GM19372 (cell line): ENCODE results near the gene OR11A1.

Source experiments
- ATAC-seq: cut with Tn5 transposase; IDR thresholded peaks from one replicate; pipeline ENCODE4 v1.9.1; 2021; ENCODE audit warnings: mild to moderate bottlenecking, low read depth, moderate library complexity; ENCODE audit not compliant: unreplicated experiment

OR11A1 gene

GRCh38 chr6:29399525-29399924, 57.3 kb downstream of the OR11A1 start:
- no peak for ATAC-seq

GRCh38 chr6:29395331-29395730, 61.5 kb downstream of the OR11A1 start, which contains the start of gene OR12D2:
TSS of gene OR12D2 (plus strand) at chr6:29395631. CDS start at chr6:29396700, 1,069 bp downstream.
- ATAC-seq: no peak

- no peak for ATAC-seq
Observed at GRCh38 chr6:29388533-29388932, 68.3 kb downstream of the OR11A1 start.

- no peak for ATAC-seq
Observed at GRCh38 chr6:29376003-29376402, 80.9 kb downstream of the OR11A1 start.
